Embryonic facial prominence (tissue), 1 donor: ENCODE data around the gene SYNJ2.

Experiments
- DNase-seq: peaks from one replicate; pipeline ENCODE4 v3.0.0-alpha.2; 2016; ENCODE audit errors: extremely low spot score

SYNJ2 gene

DNA sequence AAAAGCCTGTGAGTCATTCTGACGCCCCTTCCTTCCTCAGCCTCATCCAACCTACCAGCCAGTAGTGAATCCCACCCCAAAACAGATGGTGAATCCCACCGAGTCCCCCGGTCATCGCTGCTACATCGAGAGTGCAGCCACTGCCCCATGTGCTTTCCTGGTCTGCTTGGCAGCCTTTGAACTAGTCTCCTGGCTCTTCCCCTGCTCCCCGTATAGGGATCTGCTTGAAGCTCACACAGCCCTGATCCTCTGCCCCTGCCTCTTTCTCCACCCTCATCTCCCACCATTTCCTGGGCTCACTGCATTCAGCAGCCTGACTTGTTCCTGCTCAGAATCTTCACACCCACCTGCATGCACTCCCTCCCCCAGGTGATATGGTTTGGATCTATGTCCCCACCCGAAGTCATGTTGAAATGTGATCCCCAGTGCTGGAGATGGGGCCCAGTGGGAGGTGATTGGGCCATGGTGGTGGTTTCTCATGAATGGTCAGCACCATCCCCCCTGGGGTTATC lies 14.6 kb downstream of the SYNJ2 start:
- DNase-seq: no peak

DNA sequence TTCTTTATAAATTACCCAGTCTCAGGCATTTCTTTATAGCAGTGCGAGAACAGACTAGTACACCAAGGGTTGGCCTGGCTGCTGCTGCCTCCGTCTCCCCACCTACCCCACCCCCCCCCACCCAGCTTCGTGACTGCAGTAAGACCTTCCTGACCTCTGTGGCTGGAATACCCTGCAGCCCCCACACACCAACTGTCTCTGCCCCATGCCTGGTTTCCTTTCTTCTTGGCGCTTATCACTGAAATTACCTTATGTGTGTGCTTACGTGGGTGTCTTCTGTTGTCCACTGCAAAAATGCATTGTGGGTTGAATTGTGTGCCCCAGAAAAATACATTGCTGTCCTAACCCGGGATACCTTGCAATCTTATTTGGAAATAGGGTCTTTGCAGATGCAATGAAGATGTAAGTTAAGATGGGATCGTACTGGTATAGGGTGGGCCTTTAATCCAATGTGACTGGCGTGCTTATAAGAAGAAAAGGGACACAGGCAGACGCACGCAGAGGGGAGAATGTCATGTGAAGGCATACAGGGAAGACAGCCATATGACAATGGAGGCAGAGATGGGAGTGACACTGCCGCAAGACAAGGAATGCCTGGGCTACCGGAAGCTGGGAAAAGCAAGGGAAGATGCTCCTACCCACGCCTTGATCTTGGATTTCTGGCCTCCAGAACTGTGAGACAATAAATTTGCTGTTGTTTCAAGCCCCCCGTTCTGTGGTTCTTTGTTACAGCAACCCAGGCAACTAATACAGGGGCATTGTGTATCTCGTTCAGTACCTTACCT lies 15.4 kb downstream of the SYNJ2 start:
- DNase-seq: no peak

DNA sequence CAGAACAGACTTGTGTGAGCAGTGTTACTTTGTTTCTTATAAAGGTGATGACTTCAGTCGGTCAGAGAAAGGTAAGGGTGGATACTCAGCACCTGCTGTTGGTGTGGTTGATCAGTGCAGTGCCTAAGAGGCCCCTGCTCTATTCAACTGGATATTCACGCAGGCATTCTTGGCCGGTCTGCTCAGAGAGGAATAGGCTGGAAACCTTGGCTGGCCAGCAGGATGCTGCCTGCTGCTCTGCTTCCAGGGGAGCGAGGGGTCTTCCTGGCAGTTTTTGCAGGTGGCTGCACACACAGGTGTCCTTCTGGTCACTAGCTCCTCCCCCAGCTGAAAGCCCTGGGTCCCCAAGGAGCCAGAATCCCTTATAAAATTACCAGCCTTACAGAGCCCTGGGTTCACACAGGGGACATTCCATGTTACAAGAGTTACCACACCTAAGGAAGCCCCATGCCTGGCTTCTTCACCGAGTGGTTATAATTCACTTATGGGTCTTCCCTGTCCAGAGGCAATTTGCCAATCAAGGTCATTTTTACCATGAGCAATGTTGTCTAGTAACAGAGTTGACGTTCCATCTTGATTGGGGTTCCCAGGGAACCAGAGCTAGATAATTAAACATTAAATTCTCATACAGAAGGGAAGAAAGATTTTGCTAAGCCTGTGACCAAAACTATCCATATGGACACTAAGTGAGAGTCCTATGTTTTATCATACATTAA lies 16.4 kb downstream of the SYNJ2 start:
- DNase-seq: no peak

DNA sequence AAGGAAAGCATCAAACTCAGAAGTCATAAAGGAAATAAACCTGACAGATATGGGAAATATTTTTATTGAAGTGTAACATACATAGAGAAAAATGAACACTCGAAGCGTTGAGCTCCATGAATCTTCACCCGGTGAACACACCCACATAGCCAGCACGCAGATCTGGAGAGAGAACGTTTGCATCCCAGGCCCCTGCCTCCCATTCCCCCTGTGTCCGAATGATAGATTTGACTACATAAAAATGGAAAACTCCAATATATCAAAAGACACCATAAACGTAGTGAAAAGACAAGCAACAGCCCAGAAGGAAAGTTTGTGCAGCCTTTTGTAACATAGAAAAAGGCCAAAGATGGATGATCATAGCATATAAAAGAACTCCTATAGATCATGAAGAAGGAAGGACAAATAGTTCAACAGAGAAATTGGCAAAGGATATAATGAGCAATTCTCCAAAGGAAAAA lies 17.1 kb downstream of the SYNJ2 start:
- no peak for DNase-seq

DNA sequence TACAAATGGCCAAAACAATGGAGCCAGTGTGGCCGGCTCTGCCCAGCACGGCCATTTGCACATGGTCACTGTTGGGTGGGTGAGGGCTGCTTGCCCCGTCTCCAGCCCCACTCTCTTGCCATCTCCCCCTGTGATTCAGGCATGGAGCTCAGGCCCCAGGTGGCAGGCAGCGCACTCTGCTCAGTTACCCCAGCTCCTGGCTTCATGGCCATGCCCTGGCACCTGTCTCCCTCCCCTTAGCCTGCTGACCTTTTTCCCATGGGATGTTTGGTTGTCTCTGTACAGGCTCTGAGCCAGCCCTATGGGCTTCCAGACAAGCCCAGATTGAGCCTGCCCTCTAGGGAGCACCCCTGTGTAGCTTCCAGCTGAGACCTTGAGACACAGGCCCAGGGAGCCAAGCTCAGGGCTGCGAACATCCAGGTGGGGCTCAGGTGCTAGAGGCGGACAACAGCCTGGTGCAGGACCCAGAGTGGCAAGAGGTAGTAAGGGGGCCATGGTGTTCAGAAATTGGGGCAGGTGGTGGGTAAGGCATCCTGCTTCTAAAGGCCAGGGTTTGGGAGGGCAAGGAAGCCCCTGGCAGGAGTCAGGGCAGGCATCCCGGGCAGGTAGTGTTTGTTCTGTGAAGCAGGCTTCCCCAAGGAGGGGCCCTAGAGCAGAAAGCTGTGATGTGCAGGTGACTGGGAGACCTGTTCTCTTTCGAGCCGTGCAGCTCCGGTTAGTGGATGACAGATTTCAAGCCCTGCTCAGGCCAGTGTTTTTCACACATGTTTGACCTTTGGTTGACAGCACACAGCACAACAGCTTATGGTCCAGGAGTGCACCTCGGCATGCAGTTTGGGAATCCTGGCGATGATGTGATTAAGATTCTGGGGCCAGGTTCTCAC lies 17.7 kb downstream of the SYNJ2 start:
- no peak for DNase-seq

DNA sequence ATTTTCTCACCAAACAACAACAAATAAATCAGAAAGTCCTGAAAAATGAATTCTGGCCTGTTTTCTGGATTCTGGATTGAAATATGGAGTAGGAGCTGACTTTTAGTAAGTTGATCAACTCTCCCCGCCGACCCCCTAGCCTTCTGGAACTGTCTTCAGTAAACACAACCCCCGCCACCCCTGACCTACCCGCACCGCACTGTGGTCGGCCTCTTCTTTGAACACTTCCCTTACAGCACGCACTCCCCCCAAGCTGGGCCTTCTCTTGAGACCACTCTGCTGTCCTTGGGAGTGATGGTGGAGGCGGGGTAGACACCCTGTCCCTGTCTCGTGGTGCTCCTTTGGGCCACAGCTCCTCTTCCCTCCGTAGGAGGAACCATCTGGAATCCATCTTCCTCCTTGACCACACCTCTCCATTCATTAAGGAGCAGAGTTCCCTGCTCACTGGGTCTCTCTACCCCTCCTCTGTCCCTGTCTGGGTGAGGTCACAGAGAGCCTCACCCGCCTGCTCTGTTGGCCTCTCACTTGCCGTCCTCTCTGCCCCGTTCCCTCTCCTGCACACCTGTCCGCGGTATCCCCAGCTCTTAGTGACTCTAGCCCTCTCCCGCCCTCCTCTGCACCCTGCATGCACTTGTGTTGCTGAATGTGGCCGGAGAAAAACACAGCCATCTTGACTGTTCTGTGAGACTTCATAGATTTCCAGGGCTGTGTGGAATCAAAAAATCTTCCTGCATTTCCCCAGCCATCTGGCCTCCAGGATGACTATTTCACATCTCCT lies 19.1 kb downstream of the SYNJ2 start:
- DNase-seq: no peak

DNA sequence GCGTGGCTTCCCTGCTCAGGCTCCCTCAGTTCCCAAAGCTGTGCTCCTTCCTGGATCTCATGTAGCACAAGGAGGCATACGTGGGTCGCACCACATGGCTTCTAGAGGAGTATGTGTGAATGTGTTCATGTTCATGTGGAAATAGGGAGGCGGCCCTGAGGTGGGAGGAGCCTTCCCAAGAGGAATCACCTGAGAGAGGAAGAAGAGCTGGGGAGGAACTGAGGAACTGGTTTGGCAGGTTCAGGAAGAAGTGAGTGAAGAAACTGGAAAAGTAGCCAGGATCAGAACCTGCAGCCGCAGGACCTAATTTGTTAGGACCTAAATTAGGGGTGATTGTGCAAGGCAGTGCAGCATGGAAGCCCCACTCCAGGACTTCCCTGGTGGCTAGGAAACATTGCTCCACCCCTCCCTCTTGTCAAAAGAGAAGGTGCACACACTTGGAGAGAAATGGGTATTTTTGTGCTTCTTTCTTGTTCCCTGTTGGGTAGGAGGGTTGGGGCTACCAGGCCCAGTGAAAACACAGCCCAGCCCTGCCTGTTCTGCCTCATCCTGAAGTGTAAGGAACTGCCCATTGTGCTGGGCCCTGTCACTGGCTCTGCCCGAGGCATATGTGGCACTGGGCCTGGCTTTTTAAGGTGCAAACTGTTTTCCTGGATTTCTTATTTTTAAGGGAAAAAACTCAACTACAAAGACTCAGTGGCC lies 20.7 kb downstream of the SYNJ2 start:
- no peak for DNase-seq

DNA sequence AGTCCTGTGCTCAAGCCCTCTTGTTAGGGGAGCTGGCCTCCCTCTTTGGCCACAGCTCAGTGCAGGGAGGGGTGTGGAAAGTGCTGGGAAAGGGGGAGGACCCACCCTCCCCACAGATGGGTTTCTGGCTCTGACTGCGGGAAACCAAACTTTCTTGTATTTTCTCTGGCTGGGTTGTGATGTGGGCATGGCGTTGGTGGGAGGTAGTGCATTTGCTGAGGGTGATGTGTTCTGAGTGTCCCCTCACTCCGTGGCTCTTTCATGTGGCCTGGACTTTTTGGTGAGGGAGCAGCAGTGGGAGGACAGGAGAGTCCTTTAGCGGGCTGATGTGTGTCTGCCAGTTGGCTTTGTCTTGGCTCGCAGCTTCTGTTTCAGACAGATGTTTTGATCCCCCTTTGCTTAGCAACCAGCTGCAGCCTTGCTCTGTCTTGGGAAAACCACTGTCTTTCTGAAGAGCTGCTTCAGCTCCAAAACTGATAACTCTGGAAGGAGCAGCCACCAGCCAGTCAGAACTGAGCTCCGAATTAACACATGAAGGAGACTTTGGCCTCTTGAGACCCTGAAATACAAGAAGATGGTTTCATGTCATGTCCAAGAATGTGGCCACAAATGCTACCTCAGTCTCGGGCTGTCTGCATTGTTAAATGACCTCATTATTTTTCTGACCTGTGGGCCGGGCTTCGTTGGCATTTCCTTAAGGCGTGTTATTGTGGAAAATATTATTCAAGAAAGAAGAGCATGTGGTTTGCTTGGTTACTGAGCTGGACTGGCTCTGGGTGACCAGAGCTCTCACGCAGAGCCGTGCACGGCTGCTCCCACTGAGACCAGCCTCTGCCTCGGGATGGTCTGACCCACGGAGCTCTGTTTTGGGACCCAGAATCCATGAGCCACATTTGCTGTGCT lies 21.5 kb downstream of the SYNJ2 start:
- DNase-seq: peak; percentile 61

DNA sequence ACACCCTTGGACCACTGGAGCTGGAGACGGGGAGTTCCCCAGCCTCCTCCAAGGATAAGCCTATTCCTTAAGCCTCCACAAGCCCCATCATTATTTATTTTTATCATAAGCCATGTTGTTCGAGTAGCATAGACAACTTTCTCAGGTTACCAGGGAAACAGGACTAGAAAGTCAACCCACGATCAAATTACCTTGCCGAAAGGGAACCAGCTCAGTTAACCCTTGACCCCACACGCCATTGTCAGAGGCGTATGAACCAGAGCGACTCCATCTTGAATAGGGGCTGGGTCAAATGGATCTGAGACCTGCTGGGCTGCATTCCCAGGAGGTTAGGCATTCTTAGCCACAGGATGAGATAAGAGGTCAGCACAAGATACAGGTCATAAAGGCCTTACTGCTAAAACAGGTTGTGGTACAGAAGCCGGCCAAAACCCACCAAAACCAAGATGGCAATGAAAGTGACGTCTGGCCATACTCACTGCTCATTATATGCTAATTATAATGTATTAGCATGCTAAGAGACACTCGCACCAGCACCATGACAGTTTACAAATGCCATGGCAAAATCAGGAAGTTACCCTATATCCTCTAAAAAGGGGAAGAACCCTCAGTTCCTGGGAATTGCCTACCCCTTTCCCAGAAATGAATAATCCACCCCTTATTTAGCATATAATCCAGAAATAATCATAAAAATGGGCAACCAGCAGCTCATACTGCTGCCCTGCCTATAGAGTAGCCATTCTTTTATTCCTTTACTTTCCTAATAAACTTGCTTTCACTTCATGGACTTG lies 22.4 kb downstream of the SYNJ2 start:
- no peak for DNase-seq

DNA sequence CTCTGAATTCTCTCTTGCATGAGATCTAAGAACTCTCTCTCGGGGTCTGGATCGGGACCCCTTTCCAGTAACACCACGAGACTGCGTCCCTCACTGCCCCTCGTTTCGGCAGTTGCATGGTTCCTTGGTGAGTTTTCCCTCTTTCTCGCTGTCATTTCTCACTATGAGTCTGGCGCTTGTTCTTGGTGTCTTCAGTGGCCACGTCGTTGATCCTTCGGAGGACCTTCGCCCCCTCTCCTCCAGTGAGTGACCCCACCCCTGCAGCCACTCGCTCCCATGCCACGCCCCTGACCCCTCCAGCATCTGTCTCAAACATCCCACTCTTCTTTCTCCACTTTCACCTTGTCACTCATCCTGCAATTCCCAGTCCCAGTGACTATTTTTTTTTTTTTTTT lies 23.0 kb downstream of the SYNJ2 start:
- no peak for DNase-seq

DNA sequence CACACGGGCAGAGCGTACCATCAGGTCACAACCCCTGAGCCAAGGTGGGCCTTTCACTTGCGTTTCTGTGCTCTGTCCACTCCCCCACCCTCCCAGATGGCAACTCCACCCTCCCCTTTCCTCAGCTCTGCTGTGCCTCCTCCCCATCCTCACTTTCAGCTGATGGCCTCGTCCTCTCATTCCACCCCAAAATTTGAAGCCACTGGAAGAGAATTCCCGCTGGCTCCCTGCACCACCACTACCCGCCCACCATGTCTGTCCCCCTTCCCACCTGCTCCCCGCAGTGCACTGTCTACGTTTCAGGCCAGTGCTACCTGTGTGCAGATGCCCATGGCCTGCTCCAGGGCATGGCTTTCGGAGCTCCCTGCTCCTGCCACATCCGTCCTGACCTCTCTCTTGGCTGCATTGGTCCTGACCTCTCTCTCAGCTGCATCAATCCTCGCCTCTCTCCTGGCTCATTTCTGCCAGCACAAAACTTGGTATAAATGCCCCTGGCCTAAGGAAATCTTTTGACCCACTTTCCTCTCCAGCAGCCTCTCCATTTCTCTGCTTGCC lies 24.0 kb downstream of the SYNJ2 start:
- no peak for DNase-seq

DNA sequence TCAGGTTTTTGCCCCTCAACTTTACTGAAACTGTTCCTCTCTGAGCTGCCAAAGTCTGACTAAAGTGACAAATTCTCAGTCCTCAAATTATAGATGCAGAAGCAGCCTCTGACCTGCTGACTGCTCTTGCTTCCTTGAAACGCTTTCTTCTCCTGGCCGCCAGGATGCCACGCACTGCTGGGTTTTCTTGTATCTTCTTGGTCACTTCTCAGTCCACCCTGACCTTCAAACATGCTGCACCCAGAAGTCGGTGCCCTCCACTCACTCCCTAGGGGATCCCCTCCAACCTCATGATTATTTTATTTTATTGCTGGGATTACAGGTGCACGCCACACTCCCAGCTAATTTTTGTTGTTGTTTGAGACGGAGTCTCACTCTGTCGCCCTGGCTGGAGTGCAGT lies 24.7 kb downstream of the SYNJ2 start:
- DNase-seq: no peak

DNA sequence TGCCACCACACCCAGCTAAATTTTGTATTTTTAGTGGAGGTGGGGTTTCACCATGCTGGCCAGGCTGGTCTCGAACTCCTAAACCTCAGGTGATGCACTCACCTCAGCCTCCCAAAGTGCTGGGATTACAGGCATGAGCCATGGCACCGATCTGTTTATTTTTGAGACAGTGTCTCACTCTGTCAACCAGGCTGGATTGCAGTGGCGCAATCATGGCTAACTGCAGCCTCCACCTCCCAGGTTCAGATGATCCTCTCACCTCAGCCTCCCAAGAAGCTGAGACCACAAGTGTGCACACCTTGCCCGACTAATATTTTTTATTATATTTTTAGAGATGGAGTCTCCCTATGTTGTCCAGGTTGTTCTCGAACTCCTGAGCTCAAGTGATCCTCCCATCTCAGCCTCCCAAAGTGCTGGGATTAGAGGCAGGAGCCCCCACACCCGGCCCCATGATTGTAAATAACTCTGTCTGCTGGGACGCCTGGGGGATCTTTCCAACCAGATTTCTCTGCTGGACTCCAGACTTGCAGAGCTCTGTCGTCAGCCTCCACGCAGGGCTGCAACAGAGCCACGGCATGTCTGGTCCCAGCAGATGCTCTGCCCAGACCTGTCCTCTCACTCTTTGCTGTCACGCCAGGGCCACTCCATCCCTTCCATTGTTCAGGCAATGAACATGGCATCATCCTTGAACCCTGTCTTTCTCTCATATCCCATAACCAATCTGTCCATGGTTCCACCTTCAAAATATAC lies 25.3 kb downstream of the SYNJ2 start:
- no peak for DNase-seq

DNA sequence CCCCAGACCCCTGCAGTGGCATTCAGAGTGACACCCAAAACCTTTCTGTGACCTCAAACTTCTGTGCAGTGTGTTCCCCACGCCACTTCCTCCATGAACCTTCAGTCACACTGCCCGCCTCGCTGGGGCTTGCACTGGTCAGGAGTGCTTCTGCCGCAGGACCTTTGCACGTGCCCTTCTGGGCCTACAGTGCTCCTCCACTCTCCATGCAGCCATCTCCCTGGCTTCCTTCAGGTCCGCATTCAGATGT lies 27.1 kb downstream of the SYNJ2 start:
- DNase-seq: no peak

DNA sequence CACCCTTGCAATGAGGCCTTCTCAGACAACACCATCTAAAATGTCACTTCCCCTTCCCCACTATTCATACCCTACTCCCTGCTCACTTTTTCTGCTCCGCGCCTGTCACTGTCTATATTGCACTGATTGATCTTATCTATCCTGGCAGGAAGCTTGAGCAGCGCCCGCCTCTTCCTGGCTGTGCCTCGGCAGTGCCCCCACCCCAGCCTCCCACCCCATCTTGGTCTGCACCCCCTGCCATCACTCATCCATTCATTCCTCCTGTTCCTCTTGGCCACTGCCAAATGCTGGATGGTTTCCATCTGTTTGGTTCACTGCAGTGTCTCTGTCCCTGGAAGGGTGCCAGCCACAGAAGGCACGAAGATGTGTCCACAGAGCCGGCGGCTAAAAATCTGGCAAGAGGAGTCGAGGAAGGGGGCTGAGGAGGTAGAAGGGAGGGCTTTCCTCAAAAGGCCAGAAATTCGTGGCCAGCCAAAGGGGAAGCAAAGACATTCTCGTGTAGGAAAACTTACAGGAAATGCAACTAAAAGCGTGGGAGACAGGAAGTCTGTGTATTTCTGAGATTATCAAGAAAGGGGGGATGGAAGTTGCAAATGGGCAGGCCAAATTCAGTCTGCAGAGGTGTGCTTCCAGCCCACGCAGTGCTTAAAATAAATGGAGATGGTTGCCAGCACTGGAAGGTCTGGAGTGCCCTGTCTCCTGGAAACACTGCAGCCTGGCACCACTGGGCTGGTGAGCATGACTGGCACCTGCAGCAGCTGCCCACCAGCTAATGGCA lies 27.6 kb downstream of the SYNJ2 start:
- no peak for DNase-seq

DNA sequence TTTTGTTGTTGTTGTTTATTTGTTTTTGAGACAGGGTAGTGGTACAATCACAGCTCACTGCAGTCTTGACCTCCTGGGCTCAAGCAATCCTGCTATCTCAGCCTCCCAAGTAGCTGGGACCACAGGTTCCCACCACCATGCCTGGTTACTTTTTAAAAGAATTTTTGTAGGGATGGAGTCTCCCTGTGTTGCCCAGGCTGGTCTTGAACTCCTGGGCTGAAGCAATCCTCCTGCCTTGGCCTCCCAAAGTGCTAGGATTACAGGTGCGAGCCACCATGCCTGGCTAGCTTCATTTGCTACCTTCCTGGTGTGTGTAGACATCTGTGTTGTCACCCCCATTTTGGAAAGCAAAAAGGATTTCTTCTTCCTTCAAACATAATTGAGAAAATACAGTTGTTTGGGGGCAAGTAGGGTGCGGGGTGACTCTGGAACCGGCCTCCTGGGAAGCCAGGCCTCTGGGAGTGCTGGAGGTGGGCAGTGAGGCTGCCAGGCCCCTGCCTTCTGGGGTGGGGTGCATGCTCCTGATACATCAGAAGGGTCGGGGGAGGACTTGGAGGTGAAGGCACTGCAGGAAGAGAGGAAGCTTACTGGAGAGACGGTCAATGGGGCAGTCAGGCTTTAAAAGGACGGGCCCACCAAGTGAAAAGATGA lies 28.4 kb downstream of the SYNJ2 start:
- no peak for DNase-seq
